ENCODE data around the gene NUDT15.
A peak's percentile ranks its signal among the peaks of the same experiment; 100 is the strongest.
"Not testable (repeated sequence)": the region's sequence is repeated elsewhere in the genome, so short reads cannot be mapped to it uniquely, and the experiment has no call there.

The NUDT15 gene

DNA sequence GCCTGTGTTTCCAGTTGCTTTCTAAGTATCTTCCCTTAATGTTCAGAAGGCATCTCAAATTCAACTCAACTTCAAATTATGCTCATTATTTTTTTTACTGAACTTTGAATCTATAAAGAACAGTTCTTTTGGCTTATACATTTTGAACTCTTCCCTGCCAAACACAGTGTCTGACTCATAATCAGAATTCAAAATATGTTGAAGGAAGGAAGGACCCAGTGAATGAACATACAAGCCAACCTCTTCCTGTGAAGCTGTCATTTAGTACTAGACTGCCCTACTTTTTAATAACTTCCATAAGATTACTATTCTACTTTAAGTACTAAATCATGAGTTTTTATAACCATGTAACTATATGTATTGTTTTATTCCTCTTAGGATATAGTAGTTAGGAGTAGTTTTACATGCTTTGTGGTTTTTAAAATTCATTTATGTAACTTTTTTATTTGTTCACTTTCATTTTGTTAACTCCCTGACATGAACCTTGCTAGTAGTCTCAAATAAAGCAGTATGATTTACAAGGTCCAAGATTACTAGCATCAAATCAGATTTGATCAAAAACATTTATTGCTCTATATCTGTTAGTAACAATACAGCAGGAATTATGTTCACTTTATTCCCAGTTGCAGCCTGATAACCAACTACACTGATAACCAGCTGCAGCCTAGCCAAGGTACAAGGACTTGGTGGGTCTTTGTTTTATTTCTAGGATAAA lies 6.4 kb downstream of the NUDT15 start:
- DNase-seq, result no peak

DNA sequence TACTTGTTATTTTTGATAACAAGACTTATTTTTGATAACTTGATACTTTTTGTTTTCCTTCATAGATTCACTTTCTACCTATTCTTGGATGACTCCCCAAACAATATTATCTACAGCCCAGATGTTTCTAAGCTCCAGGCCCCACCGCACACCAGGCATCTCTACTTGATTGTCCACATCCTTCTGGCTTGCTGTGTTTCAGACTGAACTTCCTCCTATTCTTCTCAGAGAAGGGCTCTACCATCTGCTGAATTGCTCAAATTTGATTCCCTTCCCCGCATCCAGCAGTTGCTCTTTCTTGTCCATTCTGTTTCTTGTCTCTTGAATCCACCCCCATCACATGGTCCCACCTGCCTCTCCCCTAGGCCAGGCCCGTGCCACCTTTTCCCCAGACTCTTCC lies 13.0 kb downstream of the NUDT15 start:
- no peak for DNase-seq

DNA sequence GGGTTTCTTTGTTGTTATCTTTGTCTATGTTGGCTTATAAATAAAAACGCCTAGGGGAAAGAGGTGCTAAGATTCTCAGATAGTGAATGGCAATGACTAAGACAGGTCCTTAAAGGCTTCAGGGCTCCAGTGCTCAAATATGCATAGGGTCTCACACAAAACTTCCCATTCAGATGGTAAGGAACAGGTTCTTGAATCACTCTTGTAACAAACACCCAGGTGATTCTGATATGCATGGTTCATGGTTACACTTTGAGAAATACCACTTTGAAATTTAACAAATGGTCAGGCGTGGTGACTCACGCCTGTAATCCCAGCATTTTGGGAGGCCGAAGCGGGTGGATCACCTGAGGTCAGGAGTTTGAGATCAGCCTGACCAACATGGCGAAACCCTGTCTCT lies 17.1 kb downstream of the NUDT15 start:
- DNase-seq, result no peak

DNA sequence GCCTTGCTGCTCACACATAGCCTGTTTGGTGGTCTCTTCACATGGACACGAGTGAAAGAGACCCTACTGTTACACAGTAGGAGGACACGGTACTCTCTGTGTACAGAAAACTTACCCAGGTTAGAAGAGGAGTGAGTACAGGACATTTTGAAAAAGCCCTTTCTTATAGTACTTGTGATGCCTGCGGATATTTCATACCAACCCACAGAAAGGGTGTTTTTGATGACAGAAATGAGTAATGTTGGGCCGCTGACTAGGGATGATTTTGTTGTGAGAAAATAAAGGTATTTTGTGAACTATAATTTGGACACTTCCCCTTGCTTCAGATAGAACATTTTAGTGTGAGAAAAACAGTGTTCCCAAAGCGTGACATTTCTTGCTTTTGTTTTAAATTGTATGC lies 18.2 kb downstream of the NUDT15 start:
- no peak for DNase-seq

DNA sequence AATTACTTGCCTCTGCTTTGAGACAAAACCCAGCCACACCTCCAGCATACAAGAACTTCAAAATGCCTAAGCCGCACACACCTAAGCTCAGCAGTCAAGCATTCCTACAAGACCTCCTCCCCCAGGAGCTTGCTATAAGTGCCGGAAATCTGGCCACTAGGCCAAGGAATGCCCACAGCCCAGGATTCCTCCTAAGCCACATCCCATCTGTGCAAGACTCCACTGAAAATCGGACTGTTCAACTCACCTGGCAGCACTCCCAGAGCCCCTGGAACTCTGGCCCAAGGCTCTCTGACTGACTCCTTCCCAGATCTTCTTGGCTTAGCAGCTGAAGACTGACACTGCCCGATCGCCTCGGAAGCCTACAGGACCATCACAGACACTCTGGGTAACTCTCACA lies 21.0 kb downstream of the NUDT15 start:
- DNase-seq, result not testable (repeated sequence)

DNA sequence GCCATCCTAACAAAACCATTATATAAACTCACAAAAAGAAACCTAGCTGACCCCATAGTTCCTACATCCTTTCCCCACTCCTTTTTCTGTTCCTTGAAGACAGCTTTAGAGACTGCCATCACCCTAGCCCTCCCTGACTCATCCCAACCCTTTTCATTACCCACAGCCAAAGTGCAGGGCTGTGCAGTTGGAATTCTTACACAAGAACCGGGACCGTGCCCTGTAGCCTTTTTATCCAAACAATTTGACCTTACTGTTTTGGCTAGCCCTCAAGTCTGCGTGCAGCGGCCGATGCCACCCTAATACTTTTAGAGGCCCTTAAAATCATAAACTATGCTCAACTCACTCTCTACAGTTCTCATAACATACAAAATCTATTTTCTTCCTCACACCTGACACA lies 22.4 kb downstream of the NUDT15 start:
- not testable (repeated sequence) for DNase-seq

DNA sequence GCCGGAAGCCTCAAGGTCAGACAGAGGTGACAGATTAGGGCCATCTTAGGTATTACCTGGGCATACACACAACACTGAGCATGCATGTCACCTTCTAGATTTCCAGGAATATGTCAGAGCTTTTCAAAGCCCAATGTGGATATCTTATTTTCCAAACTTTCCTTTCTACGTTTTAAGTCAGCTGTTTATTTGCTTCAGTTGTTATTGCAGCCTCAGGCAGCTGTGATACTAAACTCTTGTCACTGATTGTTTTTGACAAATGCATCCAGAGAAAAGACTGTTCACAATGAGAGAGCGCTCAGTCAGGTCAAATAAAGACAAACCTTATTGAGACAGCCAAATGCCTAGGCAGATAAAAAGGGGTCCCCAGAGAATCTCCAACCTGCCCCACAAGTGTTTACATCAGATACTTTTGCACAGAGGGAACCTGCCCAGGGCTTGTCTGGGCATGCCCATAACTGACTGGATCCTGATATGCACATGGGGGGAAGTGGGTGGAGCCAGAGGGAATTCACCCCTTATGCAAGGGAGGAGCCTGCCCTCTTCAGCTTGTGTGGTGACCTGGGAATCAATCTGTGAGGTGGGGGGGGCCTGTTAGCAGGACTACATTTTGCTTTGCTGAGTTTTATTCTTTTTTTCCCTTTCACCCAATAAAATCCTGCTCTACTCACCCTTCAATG lies 28.9 kb downstream of the NUDT15 start:
- no peak for DNase-seq

DNA sequence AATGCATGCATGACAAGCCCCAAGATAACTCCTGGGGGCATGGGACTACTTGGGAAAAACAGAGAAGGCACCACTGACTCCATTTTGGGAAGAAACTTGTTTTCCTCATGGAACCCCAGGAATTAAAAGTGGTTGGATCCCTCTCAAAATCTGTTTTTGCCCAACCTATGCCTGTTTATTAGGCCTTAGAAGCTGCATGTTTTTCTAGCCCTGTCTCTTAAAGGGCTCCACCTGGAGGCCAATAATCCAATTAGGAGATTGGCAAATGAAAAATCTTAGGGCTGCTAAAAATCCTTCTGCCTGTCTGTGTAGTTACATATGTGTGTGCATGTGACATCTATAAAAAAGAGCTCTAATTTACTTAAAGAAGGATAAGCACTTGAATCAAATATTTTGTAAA lies 30.5 kb downstream of the NUDT15 start:
- DNase-seq, result no peak

DNA sequence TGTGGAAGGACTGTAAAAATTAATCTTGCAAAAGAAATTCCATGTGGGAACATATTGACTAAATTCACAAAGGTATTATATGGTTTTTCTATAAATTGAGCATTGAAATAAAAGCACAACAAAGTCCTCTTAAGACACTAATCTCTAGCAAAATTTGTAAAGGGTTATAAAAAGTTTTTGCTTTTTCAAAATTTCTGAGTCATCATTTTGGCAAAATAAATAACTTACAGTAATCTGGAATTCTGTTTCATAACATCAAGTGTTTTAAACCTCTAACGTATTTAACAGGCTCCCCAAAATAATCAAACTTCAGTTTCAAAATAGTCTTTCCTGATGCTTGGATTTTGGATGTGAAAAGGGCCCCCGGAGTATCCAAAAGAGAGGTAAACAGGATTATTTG lies 31.4 kb downstream of the NUDT15 start:
- no peak for DNase-seq

DNA sequence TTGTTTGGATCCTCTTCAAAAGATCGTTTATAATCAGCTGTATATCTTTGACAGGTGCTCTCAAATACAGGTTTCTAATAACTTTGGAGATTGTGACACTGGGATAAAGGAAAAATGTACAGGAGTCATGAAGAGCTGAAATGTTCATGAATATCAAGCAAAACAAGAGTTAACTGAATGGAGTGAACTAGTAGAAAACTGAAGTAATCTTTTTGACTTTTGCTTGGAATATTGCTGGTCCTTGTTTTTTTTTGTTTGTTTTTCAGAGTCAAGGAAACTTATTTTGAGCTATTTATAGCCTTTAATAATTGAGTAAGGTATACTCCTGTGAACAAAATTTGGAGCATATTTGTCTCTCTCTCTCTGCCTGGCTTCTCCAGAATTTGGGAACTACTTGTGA lies 32.0 kb downstream of the NUDT15 start:
- no peak for DNase-seq

DNA sequence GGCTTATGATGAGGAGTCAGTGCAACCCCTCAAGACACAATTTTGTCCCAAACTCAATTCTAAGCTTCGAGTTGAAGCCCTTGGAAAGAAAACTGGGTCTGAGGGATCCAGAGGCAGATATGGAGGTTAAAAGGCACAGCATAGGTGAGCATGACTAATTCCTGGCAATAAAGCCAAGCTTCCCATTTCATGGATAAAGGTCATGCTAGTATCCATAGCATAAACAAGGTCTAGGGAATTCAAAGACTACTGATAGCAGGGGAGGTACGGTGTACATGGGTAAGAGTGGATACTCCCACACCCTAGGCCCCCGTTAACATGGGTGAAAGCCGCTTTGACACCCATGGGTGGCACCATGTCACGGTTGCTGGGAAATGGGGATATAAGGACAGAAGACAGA lies 33.4 kb downstream of the NUDT15 start:
- no peak for DNase-seq

DNA sequence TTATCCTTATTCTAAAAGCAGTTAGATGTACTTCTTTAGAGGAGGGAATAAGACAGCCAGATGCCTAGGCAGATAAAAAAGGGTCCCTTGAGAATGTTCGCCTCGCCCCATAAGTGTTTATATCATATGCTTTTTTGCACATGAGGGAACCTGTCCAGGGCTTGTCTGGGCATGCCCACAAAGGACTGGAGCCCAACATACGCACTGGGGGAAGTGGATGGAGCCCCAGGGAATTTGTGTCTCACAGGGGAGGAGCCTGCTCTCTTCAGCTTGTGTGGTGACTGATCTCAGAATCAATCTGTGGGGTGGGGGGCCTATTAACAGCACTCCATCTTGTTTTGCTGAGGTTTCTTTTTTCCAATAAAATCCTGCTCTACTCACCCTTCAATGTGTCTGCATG lies 34.8 kb downstream of the NUDT15 start:
- DNase-seq, result no peak

DNA sequence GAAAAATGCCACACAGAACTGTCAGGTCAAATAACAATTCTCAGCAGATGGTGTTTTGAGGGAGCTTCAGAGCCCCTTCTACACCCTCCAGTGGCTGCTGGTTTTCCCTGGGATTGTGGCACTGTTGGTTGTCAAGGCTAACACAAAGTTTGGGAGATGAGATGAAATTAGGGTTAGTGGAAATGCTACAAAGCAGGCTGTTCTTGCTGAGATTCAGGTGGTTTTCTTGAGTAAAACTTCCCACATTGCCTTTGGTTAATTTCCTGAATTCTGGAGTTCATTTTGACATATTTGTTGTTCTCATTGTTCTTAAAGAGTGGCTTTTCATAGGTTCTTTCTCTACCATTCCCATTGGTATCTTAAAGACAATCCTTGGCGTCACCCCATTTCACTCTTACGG lies 35.3 kb downstream of the NUDT15 start:
- DNase-seq, result no peak

DNA sequence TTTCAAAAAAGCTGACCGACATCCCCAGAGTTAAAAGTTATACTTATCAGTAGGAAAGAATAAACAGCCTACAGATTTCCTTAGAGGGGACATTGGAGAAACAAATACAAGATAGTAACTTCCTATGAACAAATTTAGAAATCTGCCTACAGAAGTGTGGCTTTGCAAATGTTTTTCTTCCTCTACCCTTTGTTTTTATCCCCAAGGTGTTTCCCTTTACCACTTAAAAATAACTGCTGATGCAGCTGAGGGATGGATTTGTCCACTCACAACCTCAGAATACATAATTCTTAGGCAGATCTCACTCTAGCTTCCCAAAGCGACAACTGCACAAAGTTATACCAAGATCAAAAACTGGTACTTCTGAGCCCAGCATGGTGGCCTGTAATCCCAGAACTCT lies 36.5 kb downstream of the NUDT15 start:
- DNase-seq, result no peak

DNA sequence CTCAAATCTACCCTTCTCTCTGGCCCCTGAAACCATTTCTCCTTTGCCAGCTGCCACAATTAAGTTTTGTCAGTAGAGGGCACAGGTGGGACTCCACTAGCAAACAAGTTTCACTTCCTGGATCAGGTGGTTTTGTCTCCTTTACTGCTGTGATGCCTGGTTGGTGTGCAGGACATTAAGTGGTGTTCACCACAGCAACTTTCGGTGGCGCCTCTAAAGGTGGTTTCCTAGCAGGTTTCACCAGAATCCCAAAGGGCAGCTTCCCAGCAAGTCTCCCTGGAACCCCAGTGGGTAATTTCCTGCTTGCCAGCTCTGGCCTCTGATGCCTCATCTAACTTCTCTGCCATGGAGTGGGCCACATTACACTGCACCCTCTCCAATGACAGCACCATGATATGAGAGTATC lies 40.7 kb downstream of the NUDT15 start:
- DNase-seq, result no peak

DNA sequence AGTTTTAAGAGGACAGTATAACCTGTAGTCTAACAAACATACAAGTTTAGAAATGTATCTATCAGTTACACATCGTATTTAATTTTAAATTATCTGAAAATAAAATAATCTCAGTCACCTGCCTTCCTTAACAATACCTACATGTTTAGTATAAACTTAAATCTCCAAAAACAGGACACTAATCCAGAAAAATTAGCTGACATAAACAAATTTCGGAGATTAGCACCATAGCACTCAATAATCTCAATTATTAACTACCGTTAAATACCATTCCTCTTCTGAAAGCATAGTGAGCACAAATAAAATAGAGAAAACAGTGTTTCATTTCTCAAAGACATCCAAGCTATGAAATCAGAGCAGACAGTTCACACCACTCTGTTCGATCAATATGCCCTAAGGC lies 44.2 kb downstream of the NUDT15 start:
- DNase-seq, result no peak

DNA sequence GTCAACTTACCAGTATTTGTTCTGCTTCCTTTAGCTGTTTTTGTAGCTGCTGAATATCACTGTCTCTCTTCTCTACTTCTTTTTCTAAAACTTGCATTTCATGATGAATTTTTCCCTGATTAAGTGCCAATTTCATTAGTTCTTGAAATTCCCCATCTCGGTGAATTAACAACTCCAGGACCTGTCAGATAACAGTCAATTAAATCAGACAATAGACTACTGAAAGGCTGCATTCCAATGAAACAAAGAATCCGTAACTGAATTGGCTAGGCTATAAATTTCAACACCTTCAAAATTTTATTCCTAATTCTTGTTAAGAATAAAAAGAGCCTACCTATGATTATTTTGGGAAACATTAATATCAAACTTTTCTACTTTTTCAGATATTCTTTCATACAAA lies 48.7 kb downstream of the NUDT15 start:
- DNase-seq, result no peak

DNA sequence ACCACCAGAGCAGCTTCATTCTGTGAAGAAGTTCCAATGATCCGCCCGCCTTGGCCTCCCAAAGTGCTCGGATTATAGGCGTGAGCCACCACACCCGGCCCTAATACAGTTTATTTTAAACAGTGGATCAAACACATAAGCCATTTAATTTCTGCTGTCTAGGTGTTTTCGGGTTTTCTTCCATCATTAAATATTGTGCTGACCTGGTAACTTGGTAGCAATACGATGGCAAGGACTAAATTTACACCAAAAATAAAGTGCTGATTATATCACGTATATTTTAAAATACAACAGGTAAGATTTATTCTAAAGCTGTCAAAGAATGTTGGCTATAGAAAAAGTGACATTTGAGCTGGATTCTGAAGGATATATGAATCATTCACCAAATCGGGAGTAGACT lies 56.1 kb downstream of the NUDT15 start:
- DNase-seq, result no peak

DNA sequence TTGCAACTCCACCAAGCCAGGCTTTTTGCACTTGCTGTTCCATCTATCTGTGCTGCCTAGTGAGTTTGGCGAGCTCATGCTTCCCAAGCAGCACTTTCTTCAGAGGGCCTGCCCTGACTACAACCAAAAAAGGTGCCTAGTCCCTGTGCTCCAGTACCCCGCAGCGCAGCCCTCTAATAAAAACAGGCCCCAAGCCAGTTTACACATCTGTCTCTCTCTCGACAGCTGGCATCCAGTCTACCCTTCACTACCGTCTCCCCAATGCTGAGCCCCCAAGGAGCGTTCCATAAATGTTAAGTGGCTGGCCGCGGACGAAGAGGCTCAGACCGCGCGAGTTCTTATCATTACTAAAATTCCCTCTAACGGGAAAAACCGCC lies 56.9 kb downstream of the NUDT15 start:
- DNase-seq, result no peak

DNA sequence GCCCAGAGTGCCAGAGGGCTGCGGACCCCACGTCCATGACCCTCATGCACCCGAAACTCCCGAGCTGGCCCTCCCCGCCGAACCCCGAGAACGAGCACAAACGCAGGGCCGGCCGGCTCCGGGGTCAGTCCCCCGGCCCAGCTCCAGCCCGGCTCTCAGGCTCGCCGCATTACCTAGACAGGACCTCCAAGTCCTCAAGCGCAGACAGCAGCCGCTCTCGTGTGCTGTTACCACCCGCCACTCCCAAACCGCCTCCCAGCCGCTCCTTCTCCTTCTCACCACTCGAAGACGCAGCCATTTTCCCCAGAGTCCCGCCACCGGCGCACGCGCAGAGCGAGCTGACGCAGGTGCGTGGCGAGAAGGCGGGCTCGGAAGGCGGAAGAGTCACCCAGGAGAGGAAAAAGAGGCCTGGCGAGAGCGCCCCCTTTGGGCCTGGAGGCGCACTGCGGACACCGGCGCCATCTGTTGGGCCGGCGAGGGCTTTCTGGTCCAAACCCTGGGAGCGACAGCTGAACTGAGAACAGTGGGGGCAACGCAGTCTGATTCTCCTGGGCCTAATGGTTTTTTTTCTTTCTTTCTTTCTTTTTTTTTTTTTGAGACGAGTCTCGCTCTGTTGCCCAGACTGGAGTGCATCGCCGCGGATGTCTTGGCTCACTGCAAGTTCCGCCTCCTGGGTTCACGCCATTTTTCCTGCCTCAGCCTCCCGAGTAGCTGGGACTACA lies 57.4 kb downstream of the NUDT15 start, which contains the start of gene MED4:
Gene MED4 (minus strand): TSS at position 324 of the 722 bp plus-strand sequence. CDS start 26 bp downstream, at position 298.
- DNase-seq, result peak; percentile 97 to 98 (median 97)

DNA sequence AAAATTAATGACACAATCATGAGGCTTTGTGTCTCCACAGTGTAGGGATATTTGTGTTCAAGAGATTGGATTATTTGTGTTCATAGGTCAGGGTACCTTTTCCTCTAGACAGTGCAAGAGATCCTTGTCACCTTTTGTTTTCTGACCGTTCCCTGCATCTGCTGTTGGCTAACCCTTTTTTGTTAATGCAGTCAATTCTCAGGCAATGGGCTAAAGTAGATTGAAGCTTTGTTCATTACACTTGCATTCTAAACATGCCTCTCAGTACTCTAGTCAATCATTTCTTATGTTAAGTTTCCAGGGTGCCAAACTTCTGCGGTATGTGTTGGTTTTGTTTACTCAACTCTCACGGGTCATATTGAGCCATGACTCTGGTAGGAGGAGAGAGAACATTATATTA lies 59.1 kb downstream of the NUDT15 start:
- no peak for DNase-seq
